HG03060 (cell line): ENCODE results near the gene GCK.
"Not testable (repeated sequence)": the region's sequence is repeated elsewhere in the genome, so short reads cannot be mapped to it uniquely, and the experiment has no call there.

ENCODE experiments used
- ATAC-seq: cut with Tn5 transposase; IDR thresholded peaks from one replicate; pipeline ENCODE4 v1.9.1; 2021; ENCODE audit warnings: low read depth, moderate number of reproducible peaks; ENCODE audit not compliant: unreplicated experiment

The GCK gene

GRCh38 chr7:44145969-44146911 lies 43.0 kb downstream of the GCK start:
- ATAC-seq, result no peak

GRCh38 chr7:44145479-44145968 lies 43.7 kb downstream of the GCK start:
- ATAC-seq, result no peak

GRCh38 chr7:44144968-44145478 lies 44.2 kb downstream of the GCK start:
- no peak for ATAC-seq

- ATAC-seq, result no peak
Measured at GRCh38 chr7:44144426-44144967, 44.7 kb downstream of the GCK start.

DNA sequence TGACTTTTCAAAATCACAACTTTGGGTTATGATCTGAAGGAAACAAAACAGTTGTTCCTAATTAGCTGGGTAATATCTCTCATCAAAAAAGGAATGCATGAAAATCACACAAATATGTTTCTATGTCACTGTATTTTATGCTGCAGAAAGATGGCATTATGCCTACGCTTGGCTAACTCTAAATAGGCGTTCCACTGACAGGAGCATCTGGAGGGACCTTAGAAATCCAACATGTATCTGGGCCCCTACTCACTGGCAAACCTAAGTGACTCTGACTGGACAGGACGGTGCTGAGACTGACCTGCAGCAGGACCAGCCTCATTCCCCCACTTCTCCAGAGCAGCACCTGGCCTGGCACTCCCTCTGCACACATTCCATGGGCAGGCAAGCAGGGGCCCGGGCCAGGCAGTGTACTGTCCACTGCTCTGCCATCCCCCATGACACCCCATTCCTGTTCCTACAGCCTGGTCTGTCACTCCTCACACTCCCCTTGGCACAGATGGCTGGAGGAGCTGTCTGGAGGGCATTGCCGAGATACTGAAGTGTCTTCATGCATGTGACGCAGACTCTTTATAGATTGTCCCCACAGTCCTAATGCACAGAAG lies 45.5 kb downstream of the GCK start:
- no peak for ATAC-seq

- no peak for ATAC-seq
Measured at GRCh38 chr7:44142028-44142427, 47.2 kb downstream of the GCK start.

DNA sequence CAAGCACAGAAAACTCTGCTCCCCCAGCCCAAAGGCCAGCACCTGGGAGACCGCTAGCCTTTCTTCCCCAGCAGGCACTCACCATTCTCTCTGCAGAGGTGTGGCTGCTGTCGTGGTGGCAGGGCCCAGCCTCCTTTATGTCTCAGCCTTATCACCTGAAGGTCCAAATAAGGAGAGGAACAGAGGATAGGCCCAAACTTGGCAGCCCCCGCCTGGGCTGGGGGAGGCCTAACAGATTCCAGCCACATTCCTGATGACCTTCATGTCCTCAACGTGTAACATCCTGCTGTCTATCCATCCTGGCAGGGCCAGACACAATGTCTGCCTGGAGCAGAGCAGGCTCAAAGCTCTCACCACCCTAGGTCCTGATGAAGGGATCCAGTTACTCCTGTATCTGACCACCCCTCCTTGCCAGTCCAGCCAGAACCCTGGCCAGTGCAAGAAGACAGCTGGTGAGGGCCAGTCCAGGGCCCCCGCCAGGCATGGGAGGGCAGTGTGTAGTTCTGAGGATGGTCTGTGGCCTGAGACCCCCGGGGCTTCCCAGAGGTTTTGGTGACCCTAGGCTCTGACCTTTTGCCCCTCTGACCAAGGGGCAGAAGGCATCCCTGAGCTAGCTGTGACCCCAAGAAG lies 47.9 kb downstream of the GCK start, which contains the start of gene MYL7:
Gene MYL7 (minus strand): TSS at position 112 of the 630 bp plus-strand sequence. CDS start 27 bp downstream, at position 85.
- ATAC-seq, result no peak

- ATAC-seq, result no peak
Measured at GRCh38 chr7:44140341-44140740, 48.9 kb downstream of the GCK start.

GRCh38 chr7:44139311-44140010 lies 49.8 kb downstream of the GCK start:
- no peak for ATAC-seq

DNA sequence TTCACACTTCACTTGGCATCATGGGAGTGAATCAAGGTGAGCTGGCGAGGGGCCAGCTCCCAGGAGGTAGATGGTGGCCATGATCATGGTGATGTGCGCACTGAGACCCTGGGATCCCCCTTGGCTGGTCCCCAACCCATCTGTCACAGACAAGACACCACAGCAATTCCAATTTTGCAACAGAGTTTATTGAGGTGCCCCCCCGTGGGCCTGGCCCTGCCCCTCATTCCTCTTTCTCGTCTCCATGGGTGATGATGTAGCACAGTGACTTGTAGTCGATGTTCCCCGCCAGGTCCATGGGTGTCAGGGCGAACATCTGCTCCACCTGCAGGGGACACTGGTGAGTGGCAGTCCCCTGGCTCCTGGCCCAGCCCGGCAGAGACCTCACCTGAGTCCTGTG lies 50.5 kb downstream of the GCK start:
- no peak for ATAC-seq

GRCh38 chr7:44136731-44137130 lies 52.5 kb downstream of the GCK start:
- ATAC-seq, result no peak

GRCh38 chr7:44134943-44135628 lies 54.2 kb downstream of the GCK start:
- no peak for ATAC-seq

DNA sequence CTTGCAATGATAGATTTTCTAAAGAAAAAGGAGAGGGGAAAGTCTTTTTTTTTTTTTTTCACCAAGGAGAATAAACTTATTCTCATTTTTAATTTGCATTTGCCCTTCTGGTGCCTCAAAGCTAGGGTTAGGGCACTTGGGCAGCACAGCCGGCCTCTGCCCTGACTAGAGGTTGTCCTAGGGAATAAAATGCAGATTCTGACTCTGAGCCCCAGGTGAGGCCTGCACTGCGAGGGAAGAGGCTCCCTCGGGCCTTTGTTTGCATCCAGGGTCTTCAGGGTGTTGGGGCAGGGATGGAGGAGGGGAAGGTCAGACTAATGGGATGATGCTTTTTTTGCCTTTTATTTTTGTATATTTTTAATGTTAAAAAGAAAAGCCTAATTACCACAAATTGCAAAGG lies 55.9 kb downstream of the GCK start:
- ATAC-seq, result no peak

- no peak for ATAC-seq
Measured at GRCh38 chr7:44132039-44132438, 57.2 kb downstream of the GCK start.

- no peak for ATAC-seq
Measured at GRCh38 chr7:44131173-44132029, 57.8 kb downstream of the GCK start.

DNA sequence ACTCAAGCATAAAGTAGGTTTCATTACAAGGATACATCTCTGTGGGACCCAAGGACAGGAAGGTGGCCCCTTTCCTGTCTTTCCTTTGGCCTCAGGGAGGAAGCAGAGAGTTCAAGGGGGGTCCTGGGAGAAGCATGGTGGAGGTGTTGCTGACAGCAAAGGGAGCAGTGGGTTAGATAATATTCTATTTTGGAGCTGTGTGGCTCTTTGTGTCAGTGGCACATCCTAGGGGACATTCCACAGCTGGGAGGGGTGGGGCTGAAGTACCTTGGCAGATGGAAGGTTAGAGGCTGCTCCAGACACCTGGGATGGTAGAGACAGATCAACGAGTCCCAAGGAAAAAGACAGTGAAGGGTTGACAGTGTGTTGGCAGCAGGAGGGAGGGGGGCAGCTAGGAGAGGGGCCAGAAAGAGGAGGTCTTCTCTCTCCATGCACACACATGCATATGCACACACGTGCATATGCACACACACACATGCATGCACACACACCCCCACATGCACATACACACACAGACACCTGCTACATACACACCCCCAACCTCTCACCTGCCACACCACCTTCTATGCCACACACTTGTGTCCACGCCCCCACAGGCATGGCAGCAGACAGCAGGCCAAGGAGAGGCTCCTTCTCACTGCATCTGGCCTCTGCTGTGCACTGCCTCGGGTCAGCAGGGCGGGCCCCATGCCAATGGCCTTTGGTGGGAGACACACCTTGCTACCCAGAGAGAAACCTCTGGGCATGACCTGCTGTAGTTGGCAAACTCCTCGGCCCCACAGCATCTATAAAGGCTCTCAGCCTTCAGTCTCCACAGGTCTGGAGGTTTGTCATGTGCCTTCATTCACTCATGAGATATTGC lies 60.3 kb downstream of the GCK start:
- no peak for ATAC-seq

- no peak for ATAC-seq
Measured at GRCh38 chr7:44127161-44127560, 62.1 kb downstream of the GCK start.

DNA sequence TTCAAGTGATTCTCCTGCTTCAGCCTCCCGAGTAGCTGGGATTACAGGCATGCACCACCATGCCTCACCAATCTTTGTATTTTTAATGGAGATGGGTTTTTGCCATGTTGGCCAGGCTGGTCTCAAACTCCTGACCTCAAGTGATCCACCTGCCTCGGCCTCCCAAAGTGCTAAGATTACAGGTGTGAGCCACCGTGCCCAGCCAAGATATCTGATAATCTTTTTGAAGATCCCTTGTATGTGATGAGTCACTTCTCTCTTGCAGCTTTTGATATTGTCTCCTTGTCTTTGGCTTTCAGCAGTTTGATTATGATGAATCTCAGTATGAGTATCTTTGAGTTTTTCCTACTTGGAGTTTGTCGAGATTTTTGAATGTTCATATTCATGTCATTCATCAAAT lies 62.7 kb downstream of the GCK start:
- not testable (repeated sequence) for ATAC-seq
